Measurements from ENCODE around the gene EDEM3.

EDEM3 gene

GRCh38 chr1:184759651-184760050, 5.0 kb upstream of the EDEM3 start:
- Mint-ChIP-seq H3K27ac (no peak overlapping the region), H3K36me3 (ENCODE audit: low read depth) (peaks cover under 1% of the 10 kb centered on the region), H3K4me3 (no peak overlapping the region), H3K9me3 (no peaks in the 10 kb centered on the region), H3K4me1 (ENCODE audit: low read depth) (peaks cover 15% of the 10 kb centered on the region), H3K27me3 (peaks cover 2% of the 10 kb centered on the region)
- intact Hi-C loops (cut with micrococcal nuclease), result no loop called here

- Mint-ChIP-seq H3K27me3 (peaks cover 2% of the 10 kb centered on the region), H3K4me1 (ENCODE audit: low read depth) (peaks cover 15% of the 10 kb centered on the region), H3K9me3 (no peaks in the 10 kb centered on the region), H3K27ac (no peak overlapping the region), H3K4me3 (no peak overlapping the region), H3K36me3 (ENCODE audit: low read depth) (peaks cover 6% of the 10 kb centered on the region)
- intact Hi-C loops (cut with micrococcal nuclease), result no loop called here
Measured at GRCh38 chr1:184759112-184759511, 4.5 kb upstream of the EDEM3 start.

GRCh38 chr1:184757891-184758290, 3.2 kb upstream of the EDEM3 start:
- intact Hi-C loops (cut with micrococcal nuclease), result no loop called here
- H3K4me3 Mint-ChIP-seq, result no peak overlapping the region
- no peaks in the 10 kb centered on the region for H3K9me3 Mint-ChIP-seq
- H3K27me3 Mint-ChIP-seq, result peaks cover 2% of the 10 kb centered on the region
- peaks cover 27% of the 10 kb centered on the region for H3K4me1 Mint-ChIP-seq (ENCODE audit: low read depth)
- peaks cover 15% of the 10 kb centered on the region for H3K36me3 Mint-ChIP-seq (ENCODE audit: low read depth)
- H3K27ac Mint-ChIP-seq, result no peak overlapping the region

- intact Hi-C loops (cut with micrococcal nuclease), result no loop called here
- H3K9me3 Mint-ChIP-seq, result no peaks in the 10 kb centered on the region
- peaks cover 27% of the 10 kb centered on the region for H3K4me1 Mint-ChIP-seq (ENCODE audit: low read depth)
- peaks cover 2% of the 10 kb centered on the region for H3K27me3 Mint-ChIP-seq
- H3K4me3 Mint-ChIP-seq, result no peak overlapping the region
- H3K36me3 Mint-ChIP-seq (ENCODE audit: low read depth), result peaks cover 15% of the 10 kb centered on the region
- H3K27ac Mint-ChIP-seq, result no peak overlapping the region
Measured at GRCh38 chr1:184757406-184757805, 2.7 kb upstream of the EDEM3 start.

GRCh38 chr1:184755226-184756065, 788 bp upstream of the EDEM3 start:
- H3K36me3 Mint-ChIP-seq (ENCODE audit: low read depth), result peaks cover 15% of the 10 kb centered on the region
- peak overlapping the region; percentile 96 for H3K4me3 Mint-ChIP-seq
- peaks cover 22% of the 10 kb centered on the region for H3K4me1 Mint-ChIP-seq (ENCODE audit: low read depth)
- H3K9me3 Mint-ChIP-seq, result no peaks in the 10 kb centered on the region
- intact Hi-C loops (cut with micrococcal nuclease), result loop anchor here (2.0 kb wide), 1 partner anchor 401 kb away; the partner anchor contains the start of genes SWT1 and TRMT1L
- H3K27ac Mint-ChIP-seq, result peak overlapping the region; percentile 95
- H3K27me3 Mint-ChIP-seq, result peaks cover 2% of the 10 kb centered on the region

GRCh38 chr1:184753608-184754475, 816 bp downstream of the EDEM3 start:
- Mint-ChIP-seq H3K4me1 (ENCODE audit: low read depth) (peaks cover 22% of the 10 kb centered on the region), H3K9me3 (no peaks in the 10 kb centered on the region), H3K4me3 (peak overlapping the region; percentile 96), H3K27ac (peak overlapping the region; percentile 95), H3K27me3 (peaks cover 2% of the 10 kb centered on the region), H3K36me3 (ENCODE audit: low read depth) (peaks cover 15% of the 10 kb centered on the region)
- intact Hi-C loops (cut with micrococcal nuclease), result loop anchor here (2.0 kb wide), 1 partner anchor 403 kb away; the partner anchor contains the start of genes SWT1 and TRMT1L

GRCh38 chr1:184753117-184753516, 1.5 kb downstream of the EDEM3 start:
- peak overlapping the region; percentile 95 for H3K27ac Mint-ChIP-seq
- peaks cover 18% of the 10 kb centered on the region for H3K36me3 Mint-ChIP-seq (ENCODE audit: low read depth)
- H3K9me3 Mint-ChIP-seq, result no peaks in the 10 kb centered on the region
- intact Hi-C loops (cut with micrococcal nuclease), result no loop called here
- H3K4me1 Mint-ChIP-seq (ENCODE audit: low read depth), result peaks cover 22% of the 10 kb centered on the region
- H3K27me3 Mint-ChIP-seq, result peaks cover 2% of the 10 kb centered on the region
- peak overlapping the region; percentile 96 for H3K4me3 Mint-ChIP-seq

GRCh38 chr1:184752656-184753055, 2.0 kb downstream of the EDEM3 start:
- Mint-ChIP-seq H3K27ac (peak overlapping the region; percentile 95), H3K4me1 (ENCODE audit: low read depth) (peaks cover 22% of the 10 kb centered on the region), H3K9me3 (no peaks in the 10 kb centered on the region), H3K36me3 (ENCODE audit: low read depth) (peaks cover 20% of the 10 kb centered on the region), H3K27me3 (peaks cover 2% of the 10 kb centered on the region), H3K4me3 (peak overlapping the region; percentile 20)
- intact Hi-C loops (cut with micrococcal nuclease), result no loop called here

- Mint-ChIP-seq H3K4me3 (no peak overlapping the region), H3K27me3 (no peaks in the 10 kb centered on the region), H3K36me3 (ENCODE audit: low read depth) (peaks cover 18% of the 10 kb centered on the region), H3K4me1 (ENCODE audit: low read depth) (peaks cover 27% of the 10 kb centered on the region), H3K27ac (no peak overlapping the region), H3K9me3 (no peaks in the 10 kb centered on the region)
- intact Hi-C loops (cut with micrococcal nuclease), result no loop called here
Measured at GRCh38 chr1:184748740-184749139, 5.9 kb downstream of the EDEM3 start.

- intact Hi-C loops (cut with micrococcal nuclease), result no loop called here
Measured at GRCh38 chr1:184747089-184747955, 7.3 kb downstream of the EDEM3 start.

GRCh38 chr1:184745929-184746638, 8.6 kb downstream of the EDEM3 start:
- Mint-ChIP-seq H3K4me1 (ENCODE audit: low read depth) (peaks cover 25% of the 10 kb centered on the region), H3K27me3 (no peaks in the 10 kb centered on the region)

More at GRCh38 chr1:184747089-184747955, 7.3 kb downstream of the EDEM3 start:
- Mint-ChIP-seq H3K9me3 (no peaks in the 10 kb centered on the region), H3K27ac (peak overlapping the region; percentile 58), H3K4me3 (no peak overlapping the region), H3K36me3 (ENCODE audit: low read depth) (peaks cover 12% of the 10 kb centered on the region), H3K27me3 (no peaks in the 10 kb centered on the region), H3K4me1 (ENCODE audit: low read depth) (peaks cover 25% of the 10 kb centered on the region)

GRCh38 chr1:184745110-184745509, 9.5 kb downstream of the EDEM3 start:
- Mint-ChIP-seq H3K4me1 (ENCODE audit: low read depth) (peaks cover 25% of the 10 kb centered on the region), H3K36me3 (ENCODE audit: low read depth) (peaks cover 12% of the 10 kb centered on the region), H3K9me3 (no peaks in the 10 kb centered on the region), H3K4me3 (no peak overlapping the region), H3K27me3 (no peaks in the 10 kb centered on the region), H3K27ac (no peak overlapping the region)
- intact Hi-C loops (cut with micrococcal nuclease), result no loop called here

More at GRCh38 chr1:184745929-184746638, 8.6 kb downstream of the EDEM3 start:
- H3K36me3 Mint-ChIP-seq (ENCODE audit: low read depth), result peaks cover 12% of the 10 kb centered on the region
- intact Hi-C loops (cut with micrococcal nuclease), result no loop called here
- no peak overlapping the region for H3K4me3 Mint-ChIP-seq
- no peaks in the 10 kb centered on the region for H3K9me3 Mint-ChIP-seq
- no peak overlapping the region for H3K27ac Mint-ChIP-seq

Data from dendritic cell treated with granulocyte-macrophage colony-stimulating factor and Interleukin-4, amounts not matched to agents 40 ng/mL and 50 ng/mL, for 4 days (primary cell).